Activated B cell treated with CpG ODN at 0.5 μM for 24 hours (primary cell): ENCODE results near the gene FLOT2. TPM values are rescaled to one million over a fixed set of nuclear protein-coding genes. Genes with fewer than 3 reads are reported as not detected.
"Not testable (repeated sequence)": the region's sequence is repeated elsewhere in the genome, so short reads cannot be mapped to it uniquely, and the experiment has no call there.

ENCODE experiments used
- ATAC-seq: fragments of 200-7000 bp; cut with Tn5 transposase; one replicate; pipeline ENCODE4 v1.10.0; 2021; ENCODE audit warnings: low read depth, mild to moderate bottlenecking, moderate library complexity
- CTCF ChIA-PET: fragments of 350-600 bp; sonication (Branson Sonifier 250); formaldehyde crosslinking; loops from one replicate; lab custom pipeline; 2021; ENCODE audit warnings: antibody characterized with exemption; lab: Charles Lee
- POLR2A ChIA-PET: fragments of 350-600 bp; sonication (Branson Sonifier 250); formaldehyde crosslinking; loops from one replicate; lab custom pipeline; 2021; ENCODE audit warnings: antibody characterized with exemption; lab: Charles Lee
- DNase-seq: peaks from one replicate; pipeline ENCODE4 v3.0.0; 2022
- H3K27ac Mint-ChIP-seq: one replicate; pipeline ENCODE4 v1.8.0; 2020; ENCODE audit warnings: mixed read lengths
- H3K27me3 Mint-ChIP-seq: one replicate; pipeline ENCODE4 v1.8.0; 2021; ENCODE audit warnings: mixed read lengths
- H3K36me3 Mint-ChIP-seq: one replicate; pipeline ENCODE4 v1.8.0; 2021; ENCODE audit warnings: low read depth, mixed read lengths
- H3K4me1 Mint-ChIP-seq: one replicate; pipeline ENCODE4 v1.8.0; 2021; ENCODE audit warnings: mixed read lengths
- H3K4me3 Mint-ChIP-seq: one replicate; pipeline ENCODE4 v1.8.0; 2020; ENCODE audit warnings: mild to moderate bottlenecking, mixed read lengths
- H3K9me3 Mint-ChIP-seq: one replicate; pipeline ENCODE4 v1.8.0; 2020; ENCODE audit warnings: mixed read lengths
- intact Hi-C: fragments of 100-400 bp; cut with micrococcal nuclease; formaldehyde crosslinking; loops from one replicate; pipeline ENCODE4 v1.15.1; 2024
- total RNA-seq: library from RNA; stranded (reverse); gene quantifications from 2 replicates; pipeline ENCODE4 v1.2.3, GENCODE V29; 2022
- TF ChIP-seq, protein P1 (sequence below): fragments of 200-600 bp; IDR thresholded peaks from one replicate; pipeline ENCODE4 v1.8.0; 2022; ENCODE audit warnings: antibody characterized with exemption, mild to moderate bottlenecking

Gene FLOT2
- total RNA-seq, 1 donor from 2014 or later, result 321 TPM

DNA sequence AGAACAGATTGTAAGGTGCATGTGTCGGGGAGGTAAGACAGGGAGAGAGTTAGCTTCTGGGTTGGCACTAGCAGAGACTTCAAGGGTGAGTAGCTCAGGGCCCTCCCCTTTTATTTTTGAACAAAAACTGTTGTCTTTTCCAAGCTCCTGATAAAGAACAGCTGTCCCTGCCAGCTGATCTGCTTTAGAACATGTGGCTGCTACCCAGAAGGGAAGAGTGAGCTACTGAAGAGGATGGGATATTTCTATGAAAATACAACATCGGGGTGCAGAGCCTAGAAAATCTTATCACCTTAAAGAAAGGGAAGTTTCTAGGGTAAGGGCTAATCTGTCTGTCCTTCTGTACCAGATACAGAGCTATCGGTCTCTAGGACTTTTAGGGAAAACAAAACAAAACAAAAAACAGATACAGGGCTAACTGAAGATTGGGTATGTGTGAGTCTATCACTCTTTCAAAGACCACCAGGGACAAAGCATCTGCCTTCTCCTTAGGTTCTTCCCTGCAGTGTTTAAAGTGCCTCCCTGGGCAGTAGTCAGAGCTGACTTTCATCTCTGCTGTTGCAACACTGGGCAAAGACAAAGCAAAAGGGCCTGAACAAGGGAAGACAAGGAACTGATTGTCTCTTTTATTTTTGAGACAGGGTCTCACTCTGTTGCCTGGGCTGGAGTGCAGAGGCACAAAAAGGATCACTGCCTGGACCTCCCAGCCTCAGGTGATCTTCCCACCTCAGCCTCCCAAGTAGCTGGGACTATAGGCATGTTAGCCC is 10.4 kb upstream of the FLOT2 start:
- no peaks in the 10 kb centered on the region for H3K27me3 Mint-ChIP-seq
- peaks cover 4% of the 10 kb centered on the region for H3K4me1 Mint-ChIP-seq
- no peak overlapping the region for H3K4me3 Mint-ChIP-seq
- POLR2A ChIA-PET, result no interaction called here
- no peaks in the 10 kb centered on the region for H3K9me3 Mint-ChIP-seq
- DNase-seq, result no peak
- CTCF ChIA-PET, result interaction anchor here (0.7 to 6.2 kb wide), 5 partner anchors 8 to 259 kb away, joined by 3 to 37 read pairs (median 10); partner anchors contain the start of gene FLOT2
- intact Hi-C loops, result no loop called here
- ATAC-seq, result no peak
- TF ChIP-seq, protein P1, sequence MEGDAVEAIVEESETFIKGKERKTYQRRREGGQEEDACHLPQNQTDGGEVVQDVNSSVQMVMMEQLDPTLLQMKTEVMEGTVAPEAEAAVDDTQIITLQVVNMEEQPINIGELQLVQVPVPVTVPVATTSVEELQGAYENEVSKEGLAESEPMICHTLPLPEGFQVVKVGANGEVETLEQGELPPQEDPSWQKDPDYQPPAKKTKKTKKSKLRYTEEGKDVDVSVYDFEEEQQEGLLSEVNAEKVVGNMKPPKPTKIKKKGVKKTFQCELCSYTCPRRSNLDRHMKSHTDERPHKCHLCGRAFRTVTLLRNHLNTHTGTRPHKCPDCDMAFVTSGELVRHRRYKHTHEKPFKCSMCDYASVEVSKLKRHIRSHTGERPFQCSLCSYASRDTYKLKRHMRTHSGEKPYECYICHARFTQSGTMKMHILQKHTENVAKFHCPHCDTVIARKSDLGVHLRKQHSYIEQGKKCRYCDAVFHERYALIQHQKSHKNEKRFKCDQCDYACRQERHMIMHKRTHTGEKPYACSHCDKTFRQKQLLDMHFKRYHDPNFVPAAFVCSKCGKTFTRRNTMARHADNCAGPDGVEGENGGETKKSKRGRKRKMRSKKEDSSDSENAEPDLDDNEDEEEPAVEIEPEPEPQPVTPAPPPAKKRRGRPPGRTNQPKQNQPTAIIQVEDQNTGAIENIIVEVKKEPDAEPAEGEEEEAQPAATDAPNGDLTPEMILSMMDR, result no peak
- peak overlapping the region; percentile 4 for H3K27ac Mint-ChIP-seq
- peaks cover 73% of the 10 kb centered on the region for H3K36me3 Mint-ChIP-seq

DNA sequence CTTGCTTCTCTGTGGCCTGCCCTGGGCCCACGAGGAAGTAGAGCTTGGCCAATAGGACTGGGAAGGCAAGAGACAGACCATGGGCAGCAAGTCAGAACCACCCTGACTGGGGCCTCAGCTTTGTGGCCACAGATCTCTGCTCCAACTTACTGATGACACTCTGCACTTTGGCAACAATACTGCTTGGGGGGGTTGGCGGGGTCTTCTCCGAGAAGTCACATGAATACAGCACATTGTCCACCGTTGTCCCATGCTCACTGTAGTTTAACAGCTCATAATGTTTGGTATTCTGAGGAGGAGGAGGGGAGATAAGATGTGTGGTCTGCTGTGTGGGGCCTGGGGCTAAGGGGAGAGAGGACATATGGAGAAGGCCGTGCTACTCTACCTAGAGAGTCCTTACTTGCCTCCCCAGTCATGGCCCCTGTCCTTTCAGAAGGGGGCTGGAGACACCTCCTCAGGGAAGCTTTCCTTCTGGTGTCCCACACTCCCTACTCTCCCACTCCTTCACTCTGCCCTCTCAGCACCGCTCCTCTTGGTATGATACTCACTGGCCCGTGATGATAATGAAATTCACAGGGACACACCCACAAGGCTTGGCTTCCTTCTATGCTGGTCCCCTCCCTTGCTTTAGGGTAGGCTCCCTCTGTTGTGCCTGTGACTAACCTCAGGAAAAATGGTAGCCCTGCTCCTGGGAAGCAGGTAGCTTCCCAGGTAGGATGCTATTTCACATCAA is 9.3 kb upstream of the FLOT2 start:
- ChIA-PET CTCF (interaction anchor here (0.7 to 6.2 kb wide), 5 partner anchors 9 to 258 kb away, joined by 3 to 37 read pairs (median 10); partner anchors contain the start of gene FLOT2), POLR2A (interaction anchor here (0.6 kb wide), 1 partner anchor 157 kb away, joined by 3 read pairs; no protein-coding TSS in a partner anchor)
- DNase-seq (no peak), ATAC-seq (no peak)
- TF ChIP-seq, protein P1, result no peak
- Mint-ChIP-seq H3K27me3 (no peaks in the 10 kb centered on the region), H3K36me3 (peaks cover 66% of the 10 kb centered on the region), H3K4me1 (peaks cover 8% of the 10 kb centered on the region), H3K27ac (peak overlapping the region; percentile 53), H3K9me3 (no peaks in the 10 kb centered on the region), H3K4me3 (no peak overlapping the region)
- intact Hi-C loops, result no loop called here

DNA sequence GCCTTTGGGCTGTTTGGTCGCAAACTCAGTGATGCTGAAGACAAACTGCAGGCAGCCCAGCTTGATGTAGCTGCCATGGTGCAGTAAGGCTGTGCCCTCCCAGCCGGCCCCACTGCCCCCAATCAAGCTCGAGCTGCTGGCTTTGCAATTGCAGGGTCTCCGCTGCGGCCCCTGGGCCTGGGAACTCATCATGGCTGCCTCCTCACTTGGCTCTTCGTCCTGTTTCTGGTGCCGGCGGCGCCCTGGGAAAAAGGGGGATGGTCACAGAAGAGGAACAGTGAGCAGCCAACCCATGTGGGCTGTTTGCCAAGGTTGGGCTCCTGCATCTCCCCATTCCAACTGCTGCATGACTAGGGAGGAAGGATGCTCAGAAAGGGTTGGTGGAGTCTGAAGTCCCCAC is 8.7 kb upstream of the FLOT2 start:
- intact Hi-C loops, result no loop called here
- TF ChIP-seq, protein P1, result no peak
- no peak for ATAC-seq
- peaks cover 14% of the 10 kb centered on the region for H3K4me1 Mint-ChIP-seq
- no peak overlapping the region for H3K4me3 Mint-ChIP-seq
- no peak overlapping the region for H3K27ac Mint-ChIP-seq
- ChIA-PET POLR2A (interaction anchor here (0.6 to 1.0 kb wide), 2 partner anchors 64 to 156 kb away, joined by 3 read pairs; partner anchors contain the start of gene FAM222B), CTCF (interaction anchor here (1.9 to 6.2 kb wide), 4 partner anchors 8 to 180 kb away, joined by 7 to 37 read pairs (median 10); partner anchors contain the start of gene FLOT2)
- H3K9me3 Mint-ChIP-seq, result no peaks in the 10 kb centered on the region
- DNase-seq, result no peak
- H3K36me3 Mint-ChIP-seq, result peaks cover 63% of the 10 kb centered on the region
- H3K27me3 Mint-ChIP-seq, result no peaks in the 10 kb centered on the region

DNA sequence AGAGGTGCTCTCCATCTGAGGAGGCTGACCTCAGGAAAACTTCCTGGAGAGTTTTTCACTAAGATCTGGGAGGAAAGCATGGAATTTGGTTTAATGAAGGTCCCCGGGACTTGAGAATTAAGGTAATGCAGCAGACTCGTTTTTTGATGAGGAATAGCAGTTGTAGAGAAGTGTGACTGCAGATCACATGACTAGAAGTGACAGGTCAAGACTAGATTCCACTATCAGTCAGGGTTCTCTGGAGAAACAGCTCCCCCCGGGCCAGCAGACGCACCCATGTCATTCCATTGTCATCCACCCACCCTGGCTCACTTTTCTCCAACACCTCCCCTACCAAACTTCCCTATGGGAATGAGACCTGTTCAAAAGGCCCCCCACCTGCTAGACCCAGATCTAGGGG is 7.3 kb upstream of the FLOT2 start:
- H3K4me3 Mint-ChIP-seq, result no peak overlapping the region
- ChIA-PET CTCF (interaction anchor here (10.4 kb wide), 1 partner anchor 140 kb away, joined by 90 read pairs; no protein-coding TSS in a partner anchor), POLR2A (interaction anchor here (0.9 kb wide), 1 partner anchor 178 kb away, joined by 3 read pairs; no protein-coding TSS in a partner anchor)
- H3K27ac Mint-ChIP-seq, result peak overlapping the region; percentile 1
- H3K27me3 Mint-ChIP-seq, result no peaks in the 10 kb centered on the region
- ATAC-seq (no peak), DNase-seq (no peak)
- H3K36me3 Mint-ChIP-seq, result peaks cover 54% of the 10 kb centered on the region
- TF ChIP-seq, protein P1, result no peak
- intact Hi-C loops, result loop anchor here (5.0 kb wide), 1 partner anchor 242 kb away; the partner anchor contains the start of genes SDF2 and SUPT6H
- no peaks in the 10 kb centered on the region for H3K9me3 Mint-ChIP-seq
- peaks cover 24% of the 10 kb centered on the region for H3K4me1 Mint-ChIP-seq

DNA sequence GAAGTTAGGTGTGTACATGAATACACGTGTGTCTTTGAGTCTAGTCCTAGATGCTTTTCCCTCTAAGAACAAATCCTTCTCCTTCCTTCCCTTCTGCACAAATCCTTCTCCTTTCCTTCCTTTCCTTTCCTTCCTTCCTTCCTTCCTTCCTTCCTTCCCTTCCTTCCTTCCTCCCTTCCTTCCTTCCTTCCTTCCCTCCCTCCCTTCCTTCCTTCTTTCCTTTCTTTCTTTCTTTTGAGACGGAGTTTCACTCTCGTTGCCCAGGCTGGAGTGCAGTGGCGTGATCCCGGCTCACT is 6.0 kb upstream of the FLOT2 start:
- ChIA-PET CTCF (interaction anchor here (0.6 to 10.4 kb wide), 9 partner anchors 13 to 192 kb away, joined by 3 to 90 read pairs (median 4); partner anchors contain the start of genes PROCA1 and RPL23A), POLR2A (interaction anchor here (0.7 to 3.1 kb wide), 6 partner anchors 11 to 257 kb away, joined by 15 to 52 read pairs (median 22); partner anchors contain the start of genes FAM222B and TLCD1)
- H3K9me3 Mint-ChIP-seq, DNase-seq, H3K27me3 Mint-ChIP-seq, ATAC-seq: not testable (repeated sequence)
- Mint-ChIP-seq H3K4me1 (peaks cover 33% of the 10 kb centered on the region), H3K36me3 (peaks cover 55% of the 10 kb centered on the region), H3K27ac (peak overlapping the region; percentile 68), H3K4me3 (peak overlapping the region; percentile 68)
- intact Hi-C loops, result loop anchor here (1.0 to 5.0 kb wide), 13 partner anchors 15 to 257 kb away; partner anchors contain the start of genes FAM222B, RPL23A, SDF2 and SUPT6H
